Hepatocyte (in vitro differentiated cells): ENCODE measurements around the gene LIN54. TPM values are rescaled to one million over a fixed set of nuclear protein-coding genes. Genes with fewer than 3 reads are reported as not detected.
A peak's percentile ranks its signal among the peaks of the same experiment; 100 is the strongest.
"Not testable (repeated sequence)": the region's sequence is repeated elsewhere in the genome, so short reads cannot be mapped to it uniquely, and the experiment has no call there.

Experiments used
- DNase-seq: peaks from one replicate; pipeline ENCODE4 v3.0.0-alpha.2; 2016; ENCODE audit warnings: low spot score
- H2AFZ ChIP-seq: fragments of 200-600 bp; sonication (generic); 2 replicates; pipeline ENCODE4 v1.6.0; 2016; ENCODE audit warnings: antibody characterized with exemption, mild to moderate bottlenecking
- H3K27ac ChIP-seq: fragments of 200-600 bp; sonication (generic); 2 replicates; pipeline ENCODE4 v1.5.1; 2016; ENCODE audit warnings: mild to moderate bottlenecking
- H3K27me3 ChIP-seq: fragments of 200-600 bp; sonication (generic); 2 replicates; pipeline ENCODE4 v1.6.1; 2016
- H3K36me3 ChIP-seq: fragments of 200-600 bp; sonication (generic); replicated peaks from 2 replicates; pipeline ENCODE4 v1.5.1; 2016; ENCODE audit warnings: low read depth; ENCODE audit not compliant: insufficient read depth
- H3K4me1 ChIP-seq: fragments of 200-600 bp; sonication (generic); 2 replicates; pipeline ENCODE4 v1.5.1; 2016; ENCODE audit warnings: mild to moderate bottlenecking, moderate library complexity; ENCODE audit not compliant: insufficient read depth
- H3K4me2 ChIP-seq: fragments of 200-600 bp; sonication (generic); 2 replicates; pipeline ENCODE4 v1.6.0; 2016
- H3K4me3 ChIP-seq: fragments of 200-600 bp; sonication (generic); 2 replicates; pipeline ENCODE4 v1.5.1; 2016; ENCODE audit warnings: mild to moderate bottlenecking
- H3K79me2 ChIP-seq: fragments of 200-600 bp; sonication (generic); 2 replicates; pipeline ENCODE4 v1.6.0; 2017; ENCODE audit warnings: mild to moderate bottlenecking
- H3K9me2 ChIP-seq: fragments of 200-600 bp; sonication (generic); replicated peaks from 2 replicates; pipeline ENCODE4 v1.6.0; 2017; ENCODE audit warnings: mild to moderate bottlenecking; ENCODE audit not compliant: insufficient read depth
- H3K9me3 ChIP-seq: fragments of 200-600 bp; sonication (generic); 2 replicates; pipeline ENCODE4 v1.5.1; 2016; ENCODE audit warnings: low read depth, mild to moderate bottlenecking
- H4K20me1 ChIP-seq: fragments of 200-600 bp; sonication (generic); 2 replicates; pipeline ENCODE4 v1.6.0; 2016; ENCODE audit warnings: mild to moderate bottlenecking; ENCODE audit not compliant: insufficient read depth, poor library complexity, severe bottlenecking
- CTCF ChIP-seq: fragments of 200-600 bp; sonication (generic); IDR thresholded peaks from 2 replicates; pipeline ENCODE4 v1.5.1; 2016; ENCODE audit warnings: antibody characterized with exemption, mild to moderate bottlenecking; ENCODE audit not compliant: poor library complexity
- EZH2 ChIP-seq: fragments of 200-600 bp; sonication (generic); IDR thresholded peaks from 2 replicates; pipeline ENCODE4 v1.6.1; 2016; ENCODE audit warnings: antibody characterized with exemption, mild to moderate bottlenecking, borderline replicate concordance
- EZH2phosphoT487 ChIP-seq: fragments of 200-600 bp; sonication (generic); IDR thresholded peaks from one replicate; pipeline ENCODE4 v1.6.1; 2018; ENCODE audit warnings: antibody characterized with exemption, mild to moderate bottlenecking, low read depth, moderate library complexity; ENCODE audit not compliant: unreplicated experiment, severe bottlenecking
- WGBS: methylation state at CpG from one replicate; pipeline ENCODE4 v1.1.6; 2016; ENCODE audit warnings: low lambda C conversion rate; ENCODE audit errors: missing lambda C conversion rate; 5-methylcytosine and 5-hydroxymethylcytosine counted together
- polyA plus RNA-seq: library from polyadenylated mRNA; unstranded; fragments of >200 nt; fragmentation: Nextera tagmentation; extraction: Ambion mirVana; gene quantifications from 2 replicates; pipeline ENCODE4 v1.2.1, GENCODE V29; 2016
- total RNA-seq: library from RNA; depleted of rRNA; stranded (reverse); fragments of >200 nt; gene quantifications from 2 replicates; pipeline ENCODE4 v1.2.3, GENCODE V29; 2014

LIN54 gene
- total and polyA plus RNA-seq, 2 experiments from 2014 or later: 2.7 to 19.8 TPM

GRCh38 chr4:82930848-82931755 is 79.5 kb downstream of the LIN54 start:
- Histone ChIP-seq H4K20me1 (no peaks in the 10 kb centered on the region), H3K4me3 (no peak overlapping the region), H3K4me1 (no peaks in the 10 kb centered on the region), H3K27me3 (no peaks in the 10 kb centered on the region), H3K79me2 (no peaks in the 10 kb centered on the region), H3K36me3 (no peaks in the 10 kb centered on the region), H3K4me2 (no peak overlapping the region), H3K27ac (no peak overlapping the region), H3K9me3 (no peaks in the 10 kb centered on the region), H3K9me2 (no peaks in the 10 kb centered on the region), H2AFZ (no peak overlapping the region)
- no peak for TF ChIP-seq CTCF
- no peak for TF ChIP-seq EZH2phosphoT487
- TF ChIP-seq EZH2: no peak
- WGBS: 84% methylated on average over 5 of the region's 5 CpGs
- DNase-seq: no peak

- H2AFZ ChIP-seq: no peak overlapping the region
- no peaks in the 10 kb centered on the region for H3K9me3 ChIP-seq
- no peaks in the 10 kb centered on the region for H4K20me1 ChIP-seq
- H3K27me3 ChIP-seq: no peaks in the 10 kb centered on the region
- H3K9me2 ChIP-seq: no peaks in the 10 kb centered on the region
- no peak overlapping the region for H3K4me3 ChIP-seq
- no peak overlapping the region for H3K27ac ChIP-seq
- no peak for DNase-seq
- H3K4me1 ChIP-seq: no peaks in the 10 kb centered on the region
- no peak overlapping the region for H3K4me2 ChIP-seq
- no peaks in the 10 kb centered on the region for H3K79me2 ChIP-seq
- H3K36me3 ChIP-seq: no peaks in the 10 kb centered on the region
- TF ChIP-seq CTCF: no peak
These were observed 88.8 kb downstream of the LIN54 start for GRCh38 chr4:82921795-82922194.

GRCh38 chr4:82919386-82919785 is 91.2 kb downstream of the LIN54 start:
- no peak overlapping the region for H3K4me3 ChIP-seq
- no peaks in the 10 kb centered on the region for H3K36me3 ChIP-seq
- peak; percentile 4 for DNase-seq
- H3K27me3 ChIP-seq: no peaks in the 10 kb centered on the region
- no peaks in the 10 kb centered on the region for H3K79me2 ChIP-seq
- no peaks in the 10 kb centered on the region for H3K9me2 ChIP-seq
- 66% methylated on average over 2 of the region's 2 CpGs for WGBS
- no peak overlapping the region for H3K4me2 ChIP-seq
- H4K20me1 ChIP-seq: no peaks in the 10 kb centered on the region
- H2AFZ ChIP-seq: no peak overlapping the region
- no peaks in the 10 kb centered on the region for H3K9me3 ChIP-seq
- H3K4me1 ChIP-seq: no peaks in the 10 kb centered on the region
- no peak overlapping the region for H3K27ac ChIP-seq
- no peak for TF ChIP-seq CTCF
- no peak for TF ChIP-seq EZH2phosphoT487

GRCh38 chr4:82918091-82918490 is 92.5 kb downstream of the LIN54 start:
- DNase-seq: no peak
- TF ChIP-seq EZH2: no peak
- TF ChIP-seq EZH2phosphoT487: no peak
- no peak for TF ChIP-seq CTCF
- Histone ChIP-seq H3K4me2 (no peak overlapping the region), H3K27ac (no peak overlapping the region), H3K9me3 (no peaks in the 10 kb centered on the region), H3K9me2 (no peaks in the 10 kb centered on the region), H4K20me1 (no peaks in the 10 kb centered on the region), H2AFZ (no peak overlapping the region), H3K27me3 (no peaks in the 10 kb centered on the region), H3K4me1 (no peaks in the 10 kb centered on the region), H3K79me2 (no peaks in the 10 kb centered on the region), H3K4me3 (no peak overlapping the region), H3K36me3 (no peaks in the 10 kb centered on the region)
- 92% methylated on average over 7 of the region's 7 CpGs for WGBS

- 94% methylated on average over 2 of the region's 2 CpGs for WGBS
- not testable (repeated sequence) for H2AFZ ChIP-seq, H4K20me1 ChIP-seq, H3K36me3 ChIP-seq, H3K79me2 ChIP-seq, H3K27ac ChIP-seq, H3K9me3 ChIP-seq, H3K4me1 ChIP-seq, H3K9me2 ChIP-seq, H3K27me3 ChIP-seq, H3K4me3 ChIP-seq, DNase-seq, H3K4me2 ChIP-seq
These were observed 96.7 kb downstream of the LIN54 start for GRCh38 chr4:82913968-82914367.
